HepG2 (cell line): ENCODE data around the gene MIA3. TPM values are rescaled to one million over a fixed set of nuclear protein-coding genes. Genes with fewer than 3 reads are reported as not detected.

ENCODE experiments used
- ARNT2 ChIP-seq: sonication (generic); formaldehyde crosslinking; IDR thresholded peaks from 2 replicates; pipeline ENCODE4 v1.8.0; 2022; ENCODE audit warnings: mild to moderate bottlenecking, low read depth, missing genetic modification reagents, moderate library complexity
- CBX5 ChIP-seq: sonication (generic); formaldehyde crosslinking; IDR thresholded peaks from 2 replicates; pipeline ENCODE4 v1.4.0; 2020; ENCODE audit warnings: missing genetic modification reagents, borderline replicate concordance
- FOXA3 ChIP-seq: IDR thresholded peaks from 2 replicates; pipeline ENCODE4 v1.6.1; 2016; ENCODE audit warnings: missing genetic modification reagents, missing compliant biosample characterization
- HNF4A ChIP-seq: sonication (generic); formaldehyde crosslinking; IDR thresholded peaks from 2 replicates; pipeline ENCODE4 v1.4.0; 2020; ENCODE audit warnings: missing genetic modification reagents
- MED8 ChIP-seq: sonication (generic); formaldehyde crosslinking; IDR thresholded peaks from 2 replicates; pipeline ENCODE4 v1.8.1; 2023; ENCODE audit warnings: mild to moderate bottlenecking, missing genetic modification reagents; ENCODE audit not compliant: insufficient replicate concordance
- NFATC3 ChIP-seq: sonication (generic); formaldehyde crosslinking; IDR thresholded peaks from 2 replicates; pipeline ENCODE4 v1.5.1; 2020; ENCODE audit warnings: mild to moderate bottlenecking, missing genetic modification reagents
- RORA ChIP-seq: sonication (generic); formaldehyde crosslinking; IDR thresholded peaks from 2 replicates; pipeline ENCODE4 v1.5.0; 2020; ENCODE audit warnings: mild to moderate bottlenecking, missing genetic modification reagents, moderate library complexity
- RXRA ChIP-seq: sonication (generic); formaldehyde crosslinking; IDR thresholded peaks from 2 replicates; pipeline ENCODE4 v1.5.1; 2020; ENCODE audit warnings: missing genetic modification reagents
- TEAD2 ChIP-seq: sonication (generic); formaldehyde crosslinking; IDR thresholded peaks from 2 replicates; pipeline ENCODE4 v1.9.0; 2021; ENCODE audit warnings: missing genetic modification reagents
- TSC22D2 ChIP-seq: sonication (generic); formaldehyde crosslinking; IDR thresholded peaks from 2 replicates; pipeline ENCODE4 v1.5.1; 2020; ENCODE audit warnings: missing genetic modification reagents, mild to moderate bottlenecking, borderline replicate concordance
- ZC3H13 ChIP-seq: sonication (generic); formaldehyde crosslinking; IDR thresholded peaks from 2 replicates; pipeline ENCODE4 v1.8.1; 2023; ENCODE audit warnings: mild to moderate bottlenecking, missing genetic modification reagents, moderate library complexity
- ZEB1 ChIP-seq: IDR thresholded peaks from 2 replicates; pipeline ENCODE4 v1.6.1; 2012; ENCODE audit warnings: mild to moderate bottlenecking, low read depth, inconsistent platforms; ENCODE audit not compliant: insufficient replicate concordance
- ZFP36 ChIP-seq: fragments of 150-350 bp; IDR thresholded peaks from 2 replicates; pipeline ENCODE4 v1.6.1; 2018; ENCODE audit warnings: borderline replicate concordance, low read length, low read depth; ENCODE audit not compliant: partially characterized antibody
- ZFX ChIP-seq: sonication (generic); formaldehyde crosslinking; IDR thresholded peaks from 2 replicates; pipeline ENCODE4 v1.4.0; 2020; ENCODE audit warnings: mild to moderate bottlenecking, low read depth, missing genetic modification reagents, moderate library complexity
- ZMYM2 ChIP-seq: sonication (generic); formaldehyde crosslinking; IDR thresholded peaks from 2 replicates; pipeline ENCODE4 v1.8.0; 2022; ENCODE audit warnings: mild to moderate bottlenecking, missing genetic modification reagents
- ZNF253 ChIP-seq: sonication (generic); formaldehyde crosslinking; IDR thresholded peaks from 2 replicates; pipeline ENCODE4 v1.8.0; 2022; ENCODE audit warnings: mild to moderate bottlenecking, missing genetic modification reagents, borderline replicate concordance
- ZNF367 ChIP-seq: sonication (generic); formaldehyde crosslinking; IDR thresholded peaks from 2 replicates; pipeline ENCODE4 v1.4.0; 2020; ENCODE audit warnings: missing genetic modification reagents, borderline replicate concordance
- ZNF543 ChIP-seq: sonication (generic); formaldehyde crosslinking; IDR thresholded peaks from 2 replicates; pipeline ENCODE4 v1.4.0; 2020; ENCODE audit warnings: mild to moderate bottlenecking, missing genetic modification reagents
- ZNF546 ChIP-seq: sonication (generic); formaldehyde crosslinking; conservative IDR thresholded peaks from 2 replicates; pipeline ENCODE4 v1.8.1; 2023; ENCODE audit warnings: mild to moderate bottlenecking, missing genetic modification reagents
- ZNF547 ChIP-seq: sonication (generic); formaldehyde crosslinking; IDR thresholded peaks from 2 replicates; pipeline ENCODE4 v1.5.1; 2020; ENCODE audit warnings: mild to moderate bottlenecking, missing genetic modification reagents
- ZNF629 ChIP-seq: sonication (generic); formaldehyde crosslinking; conservative IDR thresholded peaks from 2 replicates; pipeline ENCODE4 v1.5.0; 2020; ENCODE audit warnings: missing genetic modification reagents
- polyA plus RNA-seq, 8 experiments: library from polyadenylated mRNA; depleted of rRNA in 3 of 8; stranded (reverse) in 7 of 8; unstranded in 1 of 8; fragments of >200 nt; fragmentation: Illumina TruSeq in 4 of 8; extraction: Trizol in 4 of 8; gene quantifications; 2 replicates each; pipeline versions ENCODE4 v1.2.1 to v1.2.3, GENCODE V29; 2011 to 2016; ENCODE audit warnings: low read depth in 4 of 8, missing spikeins in 1 of 8, mixed read lengths in 1 of 8; ENCODE audit not compliant: insufficient read depth in 1 of 8
- total RNA-seq, 5 experiments: library from RNA; depleted of rRNA; stranded (reverse); fragments of >200 nt; fragmentation: Illumina TruSeq; extraction: Trizol; gene quantifications; 2 replicates each; pipeline ENCODE4 v1.2.3, GENCODE V29; 2016; ENCODE audit warnings: low read depth in 1 of 5
- TF ChIP-seq, protein P1 (sequence below): sonication (generic); formaldehyde crosslinking; IDR thresholded peaks from 2 replicates; pipeline ENCODE4 v1.4.0; 2020; ENCODE audit warnings: mild to moderate bottlenecking, low read depth, missing genetic modification reagents
- TF ChIP-seq, protein P2 (sequence below): sonication (generic); formaldehyde crosslinking; IDR thresholded peaks from 2 replicates; pipeline ENCODE4 v1.4.0; 2020; ENCODE audit warnings: missing genetic modification reagents, borderline replicate concordance
- TF ChIP-seq, protein P3 (sequence below): IDR thresholded peaks from 2 replicates; pipeline ENCODE4 v1.6.1; 2016; ENCODE audit warnings: low read depth, borderline replicate concordance
- TF ChIP-seq, protein P4 (sequence below): sonication (generic); formaldehyde crosslinking; IDR thresholded peaks from 2 replicates; pipeline ENCODE4 v1.5.0; 2020; ENCODE audit warnings: mild to moderate bottlenecking, missing genetic modification reagents, borderline replicate concordance

The MIA3 gene
- total and polyA plus RNA-seq, 2 of the 13 experiments (the other 11 are each of a cell fraction or from before 2014, with no cell fraction given), result 45.6 to 48.7 TPM

DNA sequence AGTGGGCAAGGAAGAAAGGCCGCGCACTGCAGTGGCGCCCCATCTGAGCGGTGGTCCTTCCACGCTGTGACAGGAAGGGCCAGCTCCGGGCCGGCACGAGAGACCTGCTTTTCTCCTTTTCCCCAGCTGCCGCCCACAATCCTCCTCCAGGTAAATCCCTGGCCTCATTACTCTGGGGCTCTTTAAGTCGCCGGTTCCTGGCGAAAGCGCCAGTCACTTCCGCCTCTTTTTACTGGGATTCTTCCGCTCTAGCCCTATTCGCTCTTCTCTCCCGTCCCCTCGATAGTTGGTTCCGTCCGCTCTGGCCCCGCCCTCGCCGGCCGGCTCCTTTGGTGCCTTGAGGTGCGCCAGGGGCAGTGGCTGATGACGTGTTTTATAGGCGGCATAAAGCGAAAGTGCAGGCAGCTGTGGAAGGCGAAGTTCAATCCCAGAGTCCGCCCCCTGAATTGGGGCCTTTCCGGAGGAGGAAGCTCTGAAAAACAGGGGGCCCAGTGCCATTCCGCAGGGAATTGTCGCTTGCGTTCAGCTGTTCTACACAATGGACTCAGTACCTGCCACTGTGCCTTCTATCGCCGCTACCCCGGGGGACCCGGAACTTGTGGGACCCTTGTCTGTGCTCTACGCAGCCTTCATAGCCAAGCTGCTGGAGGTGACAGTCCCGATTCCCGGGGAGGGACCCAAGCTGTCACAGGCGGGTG, 26.2 kb downstream of the MIA3 start (continued):
- TF ChIP-seq CBX5 (CRISPR knock-in tag), result peak; percentile 63; the same call in 1 of the 2 replicates
- peak; percentile 60; the same call in 1 of the 2 replicates for TF ChIP-seq TSC22D2 (CRISPR knock-in tag)
- TF ChIP-seq ZEB1, result peak; percentile 53
- peak; percentile 85; the same call in 1 of the 2 replicates for TF ChIP-seq ZNF367 (CRISPR knock-in tag)
- peak; percentile 82 for TF ChIP-seq ZFX (CRISPR knock-in tag)
- TF ChIP-seq ZNF629, result no peak
- TF ChIP-seq, protein P1, sequence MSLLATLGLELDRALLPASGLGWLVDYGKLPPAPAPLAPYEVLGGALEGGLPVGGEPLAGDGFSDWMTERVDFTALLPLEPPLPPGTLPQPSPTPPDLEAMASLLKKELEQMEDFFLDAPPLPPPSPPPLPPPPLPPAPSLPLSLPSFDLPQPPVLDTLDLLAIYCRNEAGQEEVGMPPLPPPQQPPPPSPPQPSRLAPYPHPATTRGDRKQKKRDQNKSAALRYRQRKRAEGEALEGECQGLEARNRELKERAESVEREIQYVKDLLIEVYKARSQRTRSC (CRISPR knock-in tag), result no peak
- TF ChIP-seq FOXA3 (CRISPR knock-in tag), result peak; percentile 41
- no peak for TF ChIP-seq ZC3H13 (CRISPR knock-in tag)
- no peak for TF ChIP-seq MED8 (CRISPR knock-in tag)
- TF ChIP-seq TEAD2 (CRISPR knock-in tag), result no peak
- peak; percentile 44; the same call in 1 of the 2 replicates for TF ChIP-seq ARNT2 (CRISPR knock-in tag)
- no peak for TF ChIP-seq ZFP36
- no peak for TF ChIP-seq ZNF546 (CRISPR knock-in tag)
- TF ChIP-seq ZNF253, result no peak
- peak; percentile 88 for TF ChIP-seq HNF4A (CRISPR knock-in tag)
- TF ChIP-seq ZNF547 (CRISPR knock-in tag), result 0 out of 2 replicates have a peak, but pooled peaks have one; percentile 51
- no peak for TF ChIP-seq RORA (CRISPR knock-in tag)
- TF ChIP-seq ZMYM2, result peak; percentile 12; the same call in 1 of the 2 replicates
- TF ChIP-seq, protein P2, sequence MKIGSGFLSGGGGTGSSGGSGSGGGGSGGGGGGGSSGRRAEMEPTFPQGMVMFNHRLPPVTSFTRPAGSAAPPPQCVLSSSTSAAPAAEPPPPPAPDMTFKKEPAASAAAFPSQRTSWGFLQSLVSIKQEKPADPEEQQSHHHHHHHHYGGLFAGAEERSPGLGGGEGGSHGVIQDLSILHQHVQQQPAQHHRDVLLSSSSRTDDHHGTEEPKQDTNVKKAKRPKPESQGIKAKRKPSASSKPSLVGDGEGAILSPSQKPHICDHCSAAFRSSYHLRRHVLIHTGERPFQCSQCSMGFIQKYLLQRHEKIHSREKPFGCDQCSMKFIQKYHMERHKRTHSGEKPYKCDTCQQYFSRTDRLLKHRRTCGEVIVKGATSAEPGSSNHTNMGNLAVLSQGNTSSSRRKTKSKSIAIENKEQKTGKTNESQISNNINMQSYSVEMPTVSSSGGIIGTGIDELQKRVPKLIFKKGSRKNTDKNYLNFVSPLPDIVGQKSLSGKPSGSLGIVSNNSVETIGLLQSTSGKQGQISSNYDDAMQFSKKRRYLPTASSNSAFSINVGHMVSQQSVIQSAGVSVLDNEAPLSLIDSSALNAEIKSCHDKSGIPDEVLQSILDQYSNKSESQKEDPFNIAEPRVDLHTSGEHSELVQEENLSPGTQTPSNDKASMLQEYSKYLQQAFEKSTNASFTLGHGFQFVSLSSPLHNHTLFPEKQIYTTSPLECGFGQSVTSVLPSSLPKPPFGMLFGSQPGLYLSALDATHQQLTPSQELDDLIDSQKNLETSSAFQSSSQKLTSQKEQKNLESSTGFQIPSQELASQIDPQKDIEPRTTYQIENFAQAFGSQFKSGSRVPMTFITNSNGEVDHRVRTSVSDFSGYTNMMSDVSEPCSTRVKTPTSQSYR (CRISPR knock-in tag), result no peak
- peak; percentile 67; the same call in 1 of the 2 replicates for TF ChIP-seq ZNF543 (CRISPR knock-in tag)
- TF ChIP-seq NFATC3 (CRISPR knock-in tag), result no peak
- peak; percentile 71; the same call in 1 of the 2 replicates for TF ChIP-seq RXRA
- TF ChIP-seq, protein P3, sequence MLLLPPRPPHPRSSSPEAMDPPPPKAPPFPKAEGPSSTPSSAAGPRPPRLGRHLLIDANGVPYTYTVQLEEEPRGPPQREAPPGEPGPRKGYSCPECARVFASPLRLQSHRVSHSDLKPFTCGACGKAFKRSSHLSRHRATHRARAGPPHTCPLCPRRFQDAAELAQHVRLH (CRISPR knock-in tag), result no peak; the same call in 1 of the 2 replicates
- TF ChIP-seq, protein P4, sequence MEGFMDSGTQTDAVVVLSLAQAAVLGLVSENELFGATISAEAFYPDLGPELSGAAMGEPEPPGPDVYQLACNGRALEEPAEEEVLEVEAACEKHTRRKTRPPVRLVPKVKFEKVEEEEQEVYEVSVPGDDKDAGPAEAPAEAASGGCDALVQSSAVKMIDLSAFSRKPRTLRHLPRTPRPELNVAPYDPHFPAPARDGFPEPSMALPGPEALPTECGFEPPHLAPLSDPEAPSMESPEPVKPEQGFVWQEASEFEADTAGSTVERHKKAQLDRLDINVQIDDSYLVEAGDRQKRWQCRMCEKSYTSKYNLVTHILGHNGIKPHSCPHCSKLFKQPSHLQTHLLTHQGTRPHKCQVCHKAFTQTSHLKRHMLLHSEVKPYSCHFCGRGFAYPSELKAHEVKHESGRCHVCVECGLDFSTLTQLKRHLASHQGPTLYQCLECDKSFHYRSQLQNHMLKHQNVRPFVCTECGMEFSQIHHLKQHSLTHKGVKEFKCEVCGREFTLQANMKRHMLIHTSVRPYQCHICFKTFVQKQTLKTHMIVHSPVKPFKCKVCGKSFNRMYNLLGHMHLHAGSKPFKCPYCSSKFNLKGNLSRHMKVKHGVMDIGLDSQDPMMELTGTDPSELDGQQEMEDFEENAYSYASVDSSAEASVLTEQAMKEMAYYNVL (CRISPR knock-in tag), result 0 out of 2 replicates have a peak, but pooled peaks have one; percentile 11
